Hepatocyte (in vitro differentiated cells): ENCODE measurements around the gene OTOP2.

ENCODE experiments used
- CTCF ChIP-seq: fragments of 200-600 bp; sonication (generic); IDR thresholded peaks from 2 replicates; pipeline ENCODE4 v1.5.1; 2016; ENCODE audit warnings: antibody characterized with exemption, mild to moderate bottlenecking; ENCODE audit not compliant: poor library complexity
- EZH2 ChIP-seq: fragments of 200-600 bp; sonication (generic); IDR thresholded peaks from 2 replicates; pipeline ENCODE4 v1.6.1; 2016; ENCODE audit warnings: antibody characterized with exemption, mild to moderate bottlenecking, borderline replicate concordance
- EZH2phosphoT487 ChIP-seq: fragments of 200-600 bp; sonication (generic); IDR thresholded peaks from one replicate; pipeline ENCODE4 v1.6.1; 2018; ENCODE audit warnings: antibody characterized with exemption, mild to moderate bottlenecking, low read depth, moderate library complexity; ENCODE audit not compliant: unreplicated experiment, severe bottlenecking

- TF ChIP-seq EZH2 (no peak), CTCF (no peak), EZH2phosphoT487 (no peak)
Measured at GRCh38 chr17:74964246-74964761, 40.2 kb downstream of the OTOP2 start.
